ENCODE measurements around the gene BTG2. TPM values are rescaled to one million over a fixed set of nuclear protein-coding genes. Genes with fewer than 3 reads are reported as not detected.

BTG2 gene
- total RNA-seq, 1 donor from 2014 or later = 24.1 TPM

- DNase-seq (ENCODE audit: low read depth) = no peak
- no peak overlapping the region for H3K4me3 ChIP-seq (ENCODE audit: low read depth, low read length)
- H3K36me3 ChIP-seq (ENCODE audit: control insufficient read depth, insufficient read depth, low read length) = no peaks in the 10 kb centered on the region
- H3K27me3 ChIP-seq (ENCODE audit: control insufficient read depth, insufficient read depth, low read length) = no peaks in the 10 kb centered on the region
- TF ChIP-seq, protein P1, sequence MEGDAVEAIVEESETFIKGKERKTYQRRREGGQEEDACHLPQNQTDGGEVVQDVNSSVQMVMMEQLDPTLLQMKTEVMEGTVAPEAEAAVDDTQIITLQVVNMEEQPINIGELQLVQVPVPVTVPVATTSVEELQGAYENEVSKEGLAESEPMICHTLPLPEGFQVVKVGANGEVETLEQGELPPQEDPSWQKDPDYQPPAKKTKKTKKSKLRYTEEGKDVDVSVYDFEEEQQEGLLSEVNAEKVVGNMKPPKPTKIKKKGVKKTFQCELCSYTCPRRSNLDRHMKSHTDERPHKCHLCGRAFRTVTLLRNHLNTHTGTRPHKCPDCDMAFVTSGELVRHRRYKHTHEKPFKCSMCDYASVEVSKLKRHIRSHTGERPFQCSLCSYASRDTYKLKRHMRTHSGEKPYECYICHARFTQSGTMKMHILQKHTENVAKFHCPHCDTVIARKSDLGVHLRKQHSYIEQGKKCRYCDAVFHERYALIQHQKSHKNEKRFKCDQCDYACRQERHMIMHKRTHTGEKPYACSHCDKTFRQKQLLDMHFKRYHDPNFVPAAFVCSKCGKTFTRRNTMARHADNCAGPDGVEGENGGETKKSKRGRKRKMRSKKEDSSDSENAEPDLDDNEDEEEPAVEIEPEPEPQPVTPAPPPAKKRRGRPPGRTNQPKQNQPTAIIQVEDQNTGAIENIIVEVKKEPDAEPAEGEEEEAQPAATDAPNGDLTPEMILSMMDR (IDR thresholded peaks at IDR 0.05; ENCODE audit: insufficient read depth, low read length, poor library complexity, severe bottlenecking) = no peak
Observed at GRCh38 chr1:203271018-203271743, 34.1 kb upstream of the BTG2 start.

- no peaks in the 10 kb centered on the region for H3K27me3 ChIP-seq (ENCODE audit: control insufficient read depth, insufficient read depth, low read length)
- TF ChIP-seq, protein P1 (IDR thresholded peaks at IDR 0.05; ENCODE audit: insufficient read depth, low read length, poor library complexity, severe bottlenecking) = no peak
- no peak for DNase-seq (ENCODE audit: low read depth)
- no peak overlapping the region for H3K4me3 ChIP-seq (ENCODE audit: low read depth, low read length)
- no peaks in the 10 kb centered on the region for H3K36me3 ChIP-seq (ENCODE audit: control insufficient read depth, insufficient read depth, low read length)
Observed at GRCh38 chr1:203271962-203272632, 33.2 kb upstream of the BTG2 start.

GRCh38 chr1:203272633-203273205 lies 32.6 kb upstream of the BTG2 start:
- Histone ChIP-seq H3K36me3 (ENCODE audit: control insufficient read depth, insufficient read depth, low read length) (no peaks in the 10 kb centered on the region), H3K27me3 (ENCODE audit: control insufficient read depth, insufficient read depth, low read length) (no peaks in the 10 kb centered on the region), H3K4me3 (ENCODE audit: low read depth, low read length) (no peak overlapping the region)
- TF ChIP-seq, protein P1 (IDR thresholded peaks at IDR 0.05; ENCODE audit: insufficient read depth, low read length, poor library complexity, severe bottlenecking) = no peak
- DNase-seq (ENCODE audit: low read depth) = no peak

GRCh38 chr1:203273206-203273868 lies 32.0 kb upstream of the BTG2 start:
- peak; percentile 73 for DNase-seq (ENCODE audit: low read depth)
- Histone ChIP-seq H3K4me3 (ENCODE audit: low read depth, low read length) (no peak overlapping the region), H3K27me3 (ENCODE audit: control insufficient read depth, insufficient read depth, low read length) (no peaks in the 10 kb centered on the region), H3K36me3 (ENCODE audit: control insufficient read depth, insufficient read depth, low read length) (no peaks in the 10 kb centered on the region)
- TF ChIP-seq, protein P1 (IDR thresholded peaks at IDR 0.05; ENCODE audit: insufficient read depth, low read length, poor library complexity, severe bottlenecking) = peak; percentile 98

DNA sequence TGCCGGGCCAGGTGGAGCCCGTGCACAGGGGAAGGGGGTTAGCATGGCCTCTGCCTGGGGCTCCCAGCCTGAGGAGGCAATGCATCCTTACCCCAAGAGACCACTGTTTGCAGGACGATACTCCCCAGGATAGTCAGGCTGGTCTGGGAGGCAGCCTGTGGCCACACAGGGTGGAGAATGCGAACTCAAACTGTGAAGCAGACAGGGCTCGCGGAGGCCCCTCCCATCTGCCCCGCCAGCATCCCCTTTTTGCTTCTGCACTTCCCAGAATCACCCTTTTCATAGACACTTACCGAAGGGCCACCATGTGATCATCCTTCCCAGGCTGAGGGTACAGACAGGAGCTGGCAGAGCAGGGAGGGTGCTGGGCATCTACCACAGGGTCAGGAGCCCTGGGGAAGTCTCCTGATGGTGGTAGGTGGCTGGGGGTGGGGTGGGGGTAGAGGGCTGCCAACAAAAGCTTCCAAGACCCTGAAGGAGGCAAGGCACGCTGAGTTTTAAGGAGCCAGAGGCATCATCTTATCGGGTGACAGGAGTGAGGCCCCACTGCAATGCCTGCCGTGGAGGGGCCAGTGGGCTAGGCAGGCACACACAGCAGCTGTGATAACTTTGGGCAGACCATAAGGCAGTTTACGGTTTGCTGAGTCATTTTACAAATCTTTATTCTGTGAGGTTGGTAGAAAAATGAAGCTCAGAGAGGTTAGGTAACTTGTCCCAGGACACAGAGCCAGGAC lies 31.3 kb upstream of the BTG2 start:
- no peaks in the 10 kb centered on the region for H3K36me3 ChIP-seq (ENCODE audit: control insufficient read depth, insufficient read depth, low read length)
- H3K4me3 ChIP-seq (ENCODE audit: low read depth, low read length) = no peak overlapping the region
- H3K27me3 ChIP-seq (ENCODE audit: control insufficient read depth, insufficient read depth, low read length) = no peaks in the 10 kb centered on the region
- DNase-seq (ENCODE audit: low read depth) = no peak
- TF ChIP-seq, protein P1 (IDR thresholded peaks at IDR 0.05; ENCODE audit: insufficient read depth, low read length, poor library complexity, severe bottlenecking) = no peak

Data from kidney epithelial cell (primary cell).